ENCODE measurements around the gene LTBP1.

GRCh38 chr2:33126958-33127357, 180.2 kb downstream of the LTBP1 start:
- TF ChIP-seq CTCF (optimal IDR thresholded peaks at IDR 0.05 in 1 of 3, IDR thresholded peaks at IDR 0.05 in 1 of 3, conservative IDR thresholded peaks at IDR 0.05 in 1 of 3; ENCODE audit: extremely low read depth in 1 of 3, insufficient read depth in 2 of 3, low read length in 3 of 3) (no peak), EZH2 (IDR thresholded peaks at IDR 0.05; ENCODE audit: low read length) (no peak)

Data from keratinocyte (primary cell).